Fibroblast of mammary gland (primary cell): Measurements from ENCODE around the gene VEGFB.

Experiments
- DNase-seq: peaks from one replicate; pipeline ENCODE4 v3.0.0-alpha.2; 2010; ENCODE audit warnings: low read depth
- H3K4me3 ChIP-seq: 2 replicates; pipeline ENCODE4 v1.5.1; 2011; ENCODE audit warnings: low read depth, mild to moderate bottlenecking, low read length, moderate library complexity; ENCODE audit not compliant: control insufficient read depth
- CTCF ChIP-seq: conservative IDR thresholded peaks from 2 replicates; pipeline ENCODE4 v1.5.1; 2011; ENCODE audit warnings: low read depth, low read length, inconsistent platforms; ENCODE audit not compliant: control insufficient read depth, insufficient read depth

Gene VEGFB

GRCh38 chr11:64238076-64238475, 3.7 kb downstream of the VEGFB start:
- TF ChIP-seq CTCF: no peak
- no peak for DNase-seq
- no peak overlapping the region for H3K4me3 ChIP-seq

GRCh38 chr11:64238999-64239398, 4.6 kb downstream of the VEGFB start:
- TF ChIP-seq CTCF: no peak
- no peak overlapping the region for H3K4me3 ChIP-seq
- DNase-seq: no peak

- TF ChIP-seq CTCF: no peak
- peak overlapping the region; percentile 62 for H3K4me3 ChIP-seq
- DNase-seq: no peak
Measured at GRCh38 chr11:64239662-64240434, 5.5 kb downstream of the VEGFB start.

GRCh38 chr11:64240435-64241240, 6.3 kb downstream of the VEGFB start, which contains the start of gene FKBP2:
TSS of gene FKBP2 (plus strand) at chr11:64241095. CDS start at chr11:64242388, 1,293 bp downstream.
- peak; percentile 94 for DNase-seq
- H3K4me3 ChIP-seq: peak within 1 kb of the TSS; percentile 77

GRCh38 chr11:64241241-64241490, 6.8 kb downstream of the VEGFB start:
- H3K4me3 ChIP-seq: peak overlapping the region; percentile 77
- peak; percentile 99 for DNase-seq
- TF ChIP-seq CTCF: no peak

More at GRCh38 chr11:64240435-64241240, 6.3 kb downstream of the VEGFB start, which contains the start of gene FKBP2:
- TF ChIP-seq CTCF: no peak

- TF ChIP-seq CTCF: no peak
- H3K4me3 ChIP-seq: peak overlapping the region; percentile 77
- DNase-seq: peak; percentile 28
Measured at GRCh38 chr11:64241491-64242374, 7.3 kb downstream of the VEGFB start.
